B cell (primary cell): ENCODE measurements around the gene BTBD18. TPM values are rescaled to one million over a fixed set of nuclear protein-coding genes. Genes with fewer than 3 reads are reported as not detected.

Source experiments
- ATAC-seq: fragments of 200-7000 bp; cut with Tn5 transposase; one replicate; pipeline ENCODE4 v1.10.0; 2021; ENCODE audit warnings: low read depth, mild to moderate bottlenecking, moderate number of reproducible peaks, moderate library complexity
- CTCF ChIA-PET: fragments of 350-600 bp; sonication (Branson Sonifier 250); formaldehyde crosslinking; loops from one replicate; lab custom pipeline; 2021; ENCODE audit warnings: antibody characterized with exemption, inconsistent platforms; lab: Charles Lee
- POLR2A ChIA-PET: fragments of 350-600 bp; sonication (Branson Sonifier 250); formaldehyde crosslinking; loops from one replicate; lab custom pipeline; 2021; ENCODE audit warnings: antibody characterized with exemption; lab: Charles Lee
- DNase-seq: peaks from one replicate; pipeline ENCODE4 v3.0.0; 2013
- H2AFZ ChIP-seq: 2 replicates; pipeline ENCODE4 v1.6.1; 2012; ENCODE audit warnings: mild to moderate bottlenecking, low read depth, low read length; ENCODE audit not compliant: insufficient read depth, poor library complexity, severe bottlenecking
- H3K27ac ChIP-seq, 2 donors: 1 replicate in 1 of 2; 2 replicates in 1 of 2; pipeline ENCODE4 v1.5.1; 2012 to 2013; ENCODE audit warnings: low read length in 2 of 2, mild to moderate bottlenecking in 2 of 2, moderate library complexity in 1 of 2
- H3K27me3 ChIP-seq, 4 experiments: fragments of 200-600 bp in 1 of 4; sonication (generic) in 1 of 4; replicated peaks in 1 of 4; 1 replicate in 2 of 4; 2 replicates in 2 of 4; pipeline versions ENCODE4 v1.6.1 to v1.7.0; 2013 to 2016; ENCODE audit warnings: low read length in 3 of 4, mild to moderate bottlenecking in 2 of 4, mixed read lengths in 1 of 4, moderate library complexity in 1 of 4; ENCODE audit not compliant: insufficient read depth in 4 of 4, control insufficient read depth in 3 of 4; ENCODE audit errors: control extremely low read depth in 1 of 4
- H3K36me3 ChIP-seq, 2 experiments: replicated peaks in 1 of 2; 1 replicate in 1 of 2; 2 replicates in 1 of 2; pipeline versions ENCODE4 v1.6.1 to v1.7.1; 2013; ENCODE audit warnings: low read length in 1 of 2; ENCODE audit not compliant: insufficient read depth in 2 of 2, control insufficient read depth in 1 of 2; ENCODE audit errors: control extremely low read depth in 1 of 2, extremely low read depth in 1 of 2
- H3K4me1 ChIP-seq, 2 donors: fragments of 200-600 bp in 1 of 2; sonication (generic) in 1 of 2; 1 replicate in 1 of 2; 2 replicates in 1 of 2; pipeline versions ENCODE4 v1.5.1 to v1.6.1; 2013 to 2017; ENCODE audit warnings: low read length in 2 of 2; ENCODE audit not compliant: control insufficient read depth in 2 of 2, insufficient read depth in 2 of 2
- H3K4me2 ChIP-seq: replicated peaks from 2 replicates; pipeline ENCODE3; 2012; ENCODE audit warnings: mild to moderate bottlenecking, low read depth, low read length; ENCODE audit not compliant: poor library complexity, severe bottlenecking
- H3K4me3 ChIP-seq, 5 experiments: fragments of 200-600 bp in 1 of 5; sonication (generic) in 1 of 5; 1 replicate in 3 of 5; 2 replicates in 2 of 5; pipeline versions ENCODE4 v1.5.1 to v1.7.0; 2011 to 2016; ENCODE audit warnings: low read length in 4 of 5, mild to moderate bottlenecking in 4 of 5, low read depth in 2 of 5, control low read depth in 1 of 5, moderate library complexity in 1 of 5; ENCODE audit not compliant: insufficient read depth in 1 of 5; ENCODE audit errors: control extremely low read depth in 1 of 5, extremely low read depth in 1 of 5
- H3K79me2 ChIP-seq: fragments of 200-600 bp; sonication (generic); one replicate; pipeline ENCODE4 v1.6.0; 2016; ENCODE audit warnings: low read length; ENCODE audit not compliant: control insufficient read depth, insufficient read depth
- H3K9ac ChIP-seq: fragments of 200-600 bp; sonication (generic); 2 replicates; pipeline ENCODE4 v1.6.1; 2017; ENCODE audit warnings: mild to moderate bottlenecking, low read length, moderate library complexity
- H3K9me3 ChIP-seq, 3 donors: one replicate each; pipeline versions ENCODE4 v1.6.1 to v1.7.1; 2013; ENCODE audit warnings: low read length in 2 of 3; ENCODE audit not compliant: control insufficient read depth in 2 of 3, insufficient read depth in 1 of 3; ENCODE audit errors: control extremely low read depth in 1 of 3
- H4K20me1 ChIP-seq: 2 replicates; pipeline ENCODE4 v1.6.0; 2012; ENCODE audit warnings: mild to moderate bottlenecking, low read length; ENCODE audit not compliant: insufficient read depth, control insufficient read depth, poor library complexity, severe bottlenecking
- H3K27ac Mint-ChIP-seq: one replicate; pipeline ENCODE4 v1.8.0; 2021; ENCODE audit warnings: mixed read lengths
- H3K27me3 Mint-ChIP-seq: one replicate; pipeline ENCODE4 v1.8.0; 2021; ENCODE audit warnings: mixed read lengths
- H3K4me1 Mint-ChIP-seq: one replicate; pipeline ENCODE4 v1.8.0; 2021; ENCODE audit warnings: mixed read lengths
- H3K4me3 Mint-ChIP-seq: one replicate; pipeline ENCODE4 v1.8.0; 2021; ENCODE audit warnings: mixed read lengths
- H3K9me3 Mint-ChIP-seq: one replicate; pipeline ENCODE4 v1.8.0; 2022; ENCODE audit warnings: mixed read lengths; ENCODE audit not compliant: insufficient read depth
- EZH2 ChIP-seq: IDR thresholded peaks from 2 replicates; pipeline ENCODE4 v1.6.1; 2012; ENCODE audit warnings: borderline replicate concordance, low read depth, mild to moderate bottlenecking, moderate library complexity, low read length; ENCODE audit not compliant: insufficient read depth, poor library complexity, severe bottlenecking
- WGBS: methylation state at CpG from one replicate; pipeline ENCODE4 v1.1.5; 2013; ENCODE audit warnings: missing lambda C conversion rate; ENCODE audit not compliant: insufficient coverage; 5-methylcytosine and 5-hydroxymethylcytosine counted together
- intact Hi-C: fragments of 100-400 bp; cut with micrococcal nuclease; formaldehyde crosslinking; loops from one replicate; pipeline ENCODE4 v1.10.0; 2022
- polyA plus RNA-seq: library from polyadenylated mRNA; depleted of rRNA; stranded (reverse); fragments of >200 nt; gene quantifications from 2 replicates; pipeline ENCODE4 v1.2.3, GENCODE V29; 2012
- total RNA-seq, 2 donors: library from RNA; stranded (reverse); fragments of 120-200 nt in 1 of 2; gene quantifications; 1 replicate in 1 of 2; 2 replicates in 1 of 2; pipeline versions ENCODE4 v1.2.3 to v1.2.4, GENCODE V29; 2013 to 2022
- TF ChIP-seq, protein P1 (sequence below): fragments of 200-600 bp; IDR thresholded peaks from one replicate; pipeline ENCODE4 v1.8.0; 2022; ENCODE audit warnings: antibody characterized with exemption, mild to moderate bottlenecking

The BTBD18 gene
- total and polyA plus RNA-seq, 2 donors (not counting 1 experiment from before 2014, with no cell fraction given): not detected

DNA sequence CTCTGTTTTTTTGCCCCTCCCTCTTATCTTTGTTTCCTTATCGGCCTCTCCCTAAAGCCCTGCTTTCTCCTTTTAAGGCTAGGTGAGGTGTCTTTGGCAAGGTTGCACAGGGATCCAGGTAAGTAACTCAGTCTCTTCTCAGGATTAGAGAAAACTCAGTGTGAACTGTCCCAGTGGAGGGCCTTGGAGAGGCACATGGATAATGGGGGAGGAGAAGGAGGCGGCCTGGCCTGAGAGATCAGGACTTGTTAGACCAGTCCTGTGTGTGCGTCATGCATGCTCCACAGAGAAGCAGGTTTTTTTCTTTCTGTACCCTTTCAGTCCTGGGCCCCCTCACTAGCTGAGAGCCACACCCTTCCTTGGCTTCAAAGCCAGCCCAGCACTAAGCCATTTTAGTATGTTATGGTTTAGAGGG lies 29.9 kb upstream of the BTBD18 start:
- H3K4me3 Mint-ChIP-seq: no peak overlapping the region
- Histone ChIP-seq H3K79me2 (peaks cover 74% of the 10 kb centered on the region), H3K36me3 (no peaks in the 10 kb centered on the region), H3K4me1 (peaks cover 40 to 44% of the 10 kb centered on the region in 2 donors), H3K27ac (no peak overlapping the region), H3K4me2 (no peak overlapping the region), H4K20me1 (no peaks in the 10 kb centered on the region), H3K4me3 (no peak overlapping the region), H2AFZ (no peak overlapping the region), H3K9ac (no peak overlapping the region), H3K9me3 (no peaks in the 10 kb centered on the region), H3K27me3 (no peaks in the 10 kb centered on the region)
- DNase-seq: no peak
- intact Hi-C loops: no loop called here
- ChIA-PET POLR2A (interaction anchor here (0.6 to 0.9 kb wide), 2 partner anchors 10 to 18 kb away, joined by 3 to 5 read pairs; no protein-coding TSS in a partner anchor), CTCF (interaction anchor here (1.4 kb wide), 1 partner anchor 19 kb away, joined by 6 read pairs; no protein-coding TSS in a partner anchor)
- no peaks in the 10 kb centered on the region for H3K9me3 Mint-ChIP-seq
- peak overlapping the region; percentile 11 for H3K27ac Mint-ChIP-seq
- H3K27me3 Mint-ChIP-seq: no peaks in the 10 kb centered on the region
- no CpG with 5 or more reads among the region's 3 CpGs for WGBS
- H3K4me1 Mint-ChIP-seq: peaks cover 52% of the 10 kb centered on the region
- ATAC-seq: no peak
- TF ChIP-seq, protein P1, sequence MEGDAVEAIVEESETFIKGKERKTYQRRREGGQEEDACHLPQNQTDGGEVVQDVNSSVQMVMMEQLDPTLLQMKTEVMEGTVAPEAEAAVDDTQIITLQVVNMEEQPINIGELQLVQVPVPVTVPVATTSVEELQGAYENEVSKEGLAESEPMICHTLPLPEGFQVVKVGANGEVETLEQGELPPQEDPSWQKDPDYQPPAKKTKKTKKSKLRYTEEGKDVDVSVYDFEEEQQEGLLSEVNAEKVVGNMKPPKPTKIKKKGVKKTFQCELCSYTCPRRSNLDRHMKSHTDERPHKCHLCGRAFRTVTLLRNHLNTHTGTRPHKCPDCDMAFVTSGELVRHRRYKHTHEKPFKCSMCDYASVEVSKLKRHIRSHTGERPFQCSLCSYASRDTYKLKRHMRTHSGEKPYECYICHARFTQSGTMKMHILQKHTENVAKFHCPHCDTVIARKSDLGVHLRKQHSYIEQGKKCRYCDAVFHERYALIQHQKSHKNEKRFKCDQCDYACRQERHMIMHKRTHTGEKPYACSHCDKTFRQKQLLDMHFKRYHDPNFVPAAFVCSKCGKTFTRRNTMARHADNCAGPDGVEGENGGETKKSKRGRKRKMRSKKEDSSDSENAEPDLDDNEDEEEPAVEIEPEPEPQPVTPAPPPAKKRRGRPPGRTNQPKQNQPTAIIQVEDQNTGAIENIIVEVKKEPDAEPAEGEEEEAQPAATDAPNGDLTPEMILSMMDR: no peak
- TF ChIP-seq EZH2: no peak

DNA sequence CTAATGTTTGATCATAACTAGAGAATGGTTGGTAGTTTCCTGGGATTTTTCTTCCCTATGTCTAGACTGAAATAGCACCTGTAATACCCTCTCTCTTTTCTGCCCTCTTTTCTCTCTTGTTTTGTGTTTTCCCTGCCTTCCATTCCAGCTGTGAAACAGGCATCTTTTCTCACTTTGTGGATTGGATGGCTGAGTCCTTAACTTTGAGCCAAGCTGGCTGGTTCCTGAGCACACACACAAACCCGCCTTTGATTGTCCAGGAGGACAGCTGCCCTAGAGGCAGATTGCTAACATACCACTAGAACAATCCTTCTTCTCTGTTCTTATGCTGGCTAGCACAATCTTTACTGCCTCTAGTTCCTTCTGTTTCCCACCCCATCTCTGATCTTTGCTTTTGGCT lies 27.7 kb upstream of the BTBD18 start:
- CTCF ChIA-PET: interaction anchor here (2.2 to 6.5 kb wide), 2 partner anchors 21 to 28 kb away, joined by 10 to 37 read pairs; partner anchors contain the start of gene BTBD18
- H3K4me1 Mint-ChIP-seq: peaks cover 49% of the 10 kb centered on the region
- no peak overlapping the region for H3K9ac ChIP-seq

More for the DNA sequence above, 27.7 kb upstream of the BTBD18 start:
- H3K27ac ChIP-seq: no peak overlapping the region
- Mint-ChIP-seq H3K27me3 (no peaks in the 10 kb centered on the region), H3K4me3 (no peak overlapping the region), H3K27ac (no peak overlapping the region), H3K9me3 (no peaks in the 10 kb centered on the region)
- H4K20me1 ChIP-seq: no peaks in the 10 kb centered on the region
- no peaks in the 10 kb centered on the region for H3K9me3 ChIP-seq
- no peak overlapping the region for H2AFZ ChIP-seq
- H3K36me3 ChIP-seq: no peaks in the 10 kb centered on the region
- ATAC-seq (no peak), DNase-seq (no peak)
- WGBS: no CpG with 5 or more reads among the region's 1 CpG
- H3K4me1 ChIP-seq: peaks cover 18 to 30% of the 10 kb centered on the region in 2 donors
- H3K79me2 ChIP-seq: peaks cover 84% of the 10 kb centered on the region
- intact Hi-C loops: no loop called here
- POLR2A ChIA-PET: interaction anchor here (0.7 kb wide), 1 partner anchor 19 kb away, joined by 8 read pairs; no protein-coding TSS in a partner anchor
- no peak overlapping the region for H3K4me2 ChIP-seq
- TF ChIP-seq, protein P1: no peak
- TF ChIP-seq EZH2: no peak
- H3K4me3 ChIP-seq: no peak overlapping the region
- H3K27me3 ChIP-seq: no peaks in the 10 kb centered on the region
